A673 (cell line): ENCODE results near the gene STAB2.

ENCODE experiments used
- EZH2 ChIP-seq: fragments of 200-600 bp; sonication (generic); IDR thresholded peaks from 2 replicates; pipeline ENCODE4 v1.6.1; 2017; ENCODE audit warnings: borderline replicate concordance, low read depth, mild to moderate bottlenecking, mixed read lengths, antibody characterized with exemption, low read length; ENCODE audit not compliant: poor library complexity, severe bottlenecking
- TF ChIP-seq, protein P1 (sequence below): fragments of 300-800, 200-600 bp; sonication (generic); conservative IDR thresholded peaks from 2 replicates; pipeline ENCODE4 v1.5.1; 2017; ENCODE audit warnings: low read depth, mild to moderate bottlenecking, antibody characterized with exemption, low read length, moderate library complexity, mixed read lengths

DNA sequence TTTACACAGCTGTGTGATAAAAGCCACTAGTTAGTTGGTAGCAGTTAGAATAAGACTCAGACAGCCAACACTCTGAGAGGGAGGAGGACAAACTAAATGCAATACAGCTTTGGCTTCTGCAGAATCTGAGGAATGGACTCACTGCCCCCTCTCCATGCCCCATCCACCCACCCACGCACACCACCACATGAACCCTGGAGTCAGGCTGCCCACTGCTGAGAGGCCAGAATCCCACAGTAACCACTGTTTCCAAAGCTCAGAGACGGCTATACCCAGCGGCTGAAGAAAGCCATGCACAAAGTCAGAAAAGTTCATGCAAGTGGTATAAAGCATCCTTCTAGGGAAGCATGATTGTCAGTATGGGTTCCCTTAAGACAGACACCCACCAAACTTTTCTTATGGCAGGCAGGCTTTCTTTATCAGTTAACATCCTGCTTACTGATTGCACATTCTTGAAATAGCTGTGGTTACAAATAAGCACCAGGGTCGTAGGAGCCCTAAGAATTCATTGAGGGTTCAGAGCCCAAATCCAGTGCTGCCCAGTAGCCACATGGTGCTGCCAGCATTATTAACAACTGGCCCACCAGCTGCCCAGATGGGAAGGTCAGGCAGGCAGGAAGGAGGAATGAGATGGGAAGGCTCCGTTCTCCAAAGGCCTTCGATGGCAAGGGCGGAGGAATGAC, 192.5 kb downstream of the STAB2 start:
- TF ChIP-seq, protein P1, sequence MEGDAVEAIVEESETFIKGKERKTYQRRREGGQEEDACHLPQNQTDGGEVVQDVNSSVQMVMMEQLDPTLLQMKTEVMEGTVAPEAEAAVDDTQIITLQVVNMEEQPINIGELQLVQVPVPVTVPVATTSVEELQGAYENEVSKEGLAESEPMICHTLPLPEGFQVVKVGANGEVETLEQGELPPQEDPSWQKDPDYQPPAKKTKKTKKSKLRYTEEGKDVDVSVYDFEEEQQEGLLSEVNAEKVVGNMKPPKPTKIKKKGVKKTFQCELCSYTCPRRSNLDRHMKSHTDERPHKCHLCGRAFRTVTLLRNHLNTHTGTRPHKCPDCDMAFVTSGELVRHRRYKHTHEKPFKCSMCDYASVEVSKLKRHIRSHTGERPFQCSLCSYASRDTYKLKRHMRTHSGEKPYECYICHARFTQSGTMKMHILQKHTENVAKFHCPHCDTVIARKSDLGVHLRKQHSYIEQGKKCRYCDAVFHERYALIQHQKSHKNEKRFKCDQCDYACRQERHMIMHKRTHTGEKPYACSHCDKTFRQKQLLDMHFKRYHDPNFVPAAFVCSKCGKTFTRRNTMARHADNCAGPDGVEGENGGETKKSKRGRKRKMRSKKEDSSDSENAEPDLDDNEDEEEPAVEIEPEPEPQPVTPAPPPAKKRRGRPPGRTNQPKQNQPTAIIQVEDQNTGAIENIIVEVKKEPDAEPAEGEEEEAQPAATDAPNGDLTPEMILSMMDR, result no peak
- TF ChIP-seq EZH2, result no peak
